GM13977 (cell line): ENCODE measurements around the gene L3MBTL1.
"Not testable (repeated sequence)": the region's sequence is repeated elsewhere in the genome, so short reads cannot be mapped to it uniquely, and the experiment has no call there.

ENCODE experiments used
- DNase-seq: peaks from one replicate; pipeline ENCODE4 v3.0.0; 2012; ENCODE audit warnings: low spot score
- CTCF ChIP-seq: IDR thresholded peaks from 2 replicates; pipeline ENCODE4 v1.5.1; 2012; ENCODE audit warnings: mild to moderate bottlenecking, control low read depth; ENCODE audit not compliant: insufficient read depth; ENCODE audit errors: extremely low read depth, missing control alignments
- in situ Hi-C: fragments of 300-500 bp; cut with MboI; formaldehyde crosslinking; loops from one replicate; pipeline ENCODE4 v1.12.0; 2022; ENCODE audit warnings: low sequenced_read_pairs, low pct_unique_long_range_greater_than_20kb, mixed read lengths, inconsistent platforms; ENCODE audit not compliant: unreplicated experiment

The L3MBTL1 gene

DNA sequence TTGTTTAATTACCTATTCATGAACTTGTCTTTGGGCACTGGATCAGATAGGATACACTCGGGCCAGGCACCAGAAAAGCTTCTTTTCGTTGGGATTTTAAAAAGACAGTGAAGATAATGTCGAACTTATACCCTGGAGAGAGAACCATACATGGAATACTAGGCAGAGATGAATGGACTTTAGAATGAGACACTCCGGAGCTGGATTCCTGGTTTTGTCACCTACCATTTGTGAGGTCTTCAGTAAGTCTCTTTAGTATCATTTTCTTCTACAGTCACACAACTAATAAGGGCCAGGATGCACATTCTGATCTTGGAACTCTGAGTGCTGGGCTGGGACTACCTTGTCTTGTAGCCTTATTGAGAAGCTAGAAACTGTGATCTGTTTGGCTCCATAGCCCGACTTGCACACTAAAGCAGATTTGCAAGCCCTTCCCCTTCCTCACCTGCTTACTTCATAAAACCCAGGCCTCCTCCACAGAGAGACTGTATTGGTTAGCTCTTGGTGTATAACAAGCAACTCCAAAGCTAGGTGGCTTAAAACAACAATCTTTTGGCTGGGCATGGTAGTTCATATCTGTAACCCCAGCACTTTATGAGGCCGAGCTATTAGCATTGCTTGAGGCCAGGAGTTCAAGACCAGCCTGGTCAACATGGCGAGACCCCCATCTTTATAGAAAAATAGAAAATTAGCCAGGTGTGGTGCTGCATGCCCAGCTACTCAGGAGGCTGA is 75.8 kb downstream of the L3MBTL1 start:
- no peak for TF ChIP-seq CTCF
- DNase-seq: no peak
- in situ Hi-C loops: no loop called here

DNA sequence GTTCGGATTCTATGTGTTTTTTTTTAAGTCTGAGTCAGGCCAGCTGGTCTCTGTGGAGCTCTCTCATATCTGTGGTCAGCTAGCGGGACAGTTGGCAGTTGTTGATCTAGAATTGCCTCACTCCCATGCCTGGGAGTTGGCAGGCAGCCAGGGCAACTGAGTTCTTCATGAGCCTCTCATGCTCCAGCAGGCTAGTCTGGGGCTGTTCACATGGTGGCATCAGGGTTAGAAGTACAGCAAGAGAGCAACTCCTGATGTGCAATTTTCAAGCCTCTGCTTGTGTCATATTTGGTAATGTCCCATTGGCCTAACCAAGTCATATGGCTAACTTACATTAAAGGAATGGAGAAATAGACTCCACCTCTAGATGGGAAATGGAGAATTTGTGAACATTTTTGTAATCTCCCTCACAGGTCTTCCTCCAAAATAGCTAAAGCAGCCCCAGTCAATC is 76.5 kb downstream of the L3MBTL1 start:
- DNase-seq: no peak
- in situ Hi-C loops: no loop called here
- TF ChIP-seq CTCF: no peak

- in situ Hi-C loops: no loop called here
- DNase-seq: no peak
- TF ChIP-seq CTCF: no peak
Measured at GRCh38 chr20:43584448-43585136, 77.1 kb downstream of the L3MBTL1 start.

- no peak for TF ChIP-seq CTCF
- no peak for DNase-seq
- in situ Hi-C loops: no loop called here
Measured at GRCh38 chr20:43586641-43587040, 79.1 kb downstream of the L3MBTL1 start.

DNA sequence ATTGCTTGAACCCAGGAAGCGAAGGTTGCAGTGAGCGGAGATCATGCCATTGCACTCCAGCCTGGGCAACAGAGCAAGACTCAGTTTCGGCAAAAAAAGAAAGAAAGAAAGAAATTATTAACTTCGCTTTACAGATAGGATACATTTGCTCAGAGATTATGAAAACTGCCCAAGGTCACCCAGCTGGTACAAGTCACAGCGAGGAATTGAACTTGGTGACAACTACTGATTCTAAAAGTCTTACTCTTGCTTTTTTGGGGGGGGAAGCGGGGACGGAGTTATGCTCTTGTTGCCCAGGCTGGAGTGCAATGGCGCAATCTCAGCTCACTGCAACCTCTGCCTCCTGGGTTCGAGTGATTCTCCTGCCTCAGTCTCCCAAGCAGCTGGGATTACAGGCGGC is 81.0 kb downstream of the L3MBTL1 start:
- in situ Hi-C loops, DNase-seq: not testable (repeated sequence)

DNA sequence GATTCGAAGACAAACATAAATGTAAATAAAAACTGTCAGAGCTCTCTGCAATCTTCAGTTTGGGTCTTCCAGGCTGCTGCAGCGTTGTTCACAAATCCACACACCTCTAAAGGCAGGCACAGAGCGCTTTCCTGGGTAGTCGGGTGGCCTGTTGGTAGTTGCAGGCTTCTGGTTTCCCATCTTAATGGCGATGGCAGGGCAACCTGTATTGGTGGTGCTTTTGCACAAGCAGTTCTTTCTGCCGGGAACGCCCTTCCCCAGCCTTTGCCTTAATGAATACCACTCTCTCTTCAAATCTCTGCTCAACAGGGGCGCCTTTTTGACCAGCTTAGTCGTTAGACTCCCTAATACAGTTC is 82.5 kb downstream of the L3MBTL1 start:
- in situ Hi-C loops: no loop called here
- DNase-seq: no peak
- TF ChIP-seq CTCF: no peak
